ENCODE results near the gene CENPL.
"Not testable (repeated sequence)": the region's sequence is repeated elsewhere in the genome, so short reads cannot be mapped to it uniquely, and the experiment has no call there.

CENPL gene

GRCh38 chr1:173824315-173825081 is at the start of gene CENPL, which contains the start of gene DARS2:
Gene CENPL, minus strand, starts transcription at chr1:173824883. Its CDS starts 13,584 bp downstream, at chr1:173811299.
Gene DARS2, plus strand, starts transcription at chr1:173824673. Its CDS starts 557 bp downstream, at chr1:173825230.
- DNase-seq: peak; percentile 96

- no peak for DNase-seq
Observed at GRCh38 chr1:173871500-173871899, 46.8 kb upstream of the CENPL start.

GRCh38 chr1:173871091-173871490 is 46.4 kb upstream of the CENPL start:
- no peak for DNase-seq

GRCh38 chr1:173870252-173871075 is 45.8 kb upstream of the CENPL start:
- DNase-seq: peak; percentile 48

GRCh38 chr1:173869021-173869359 is 44.3 kb upstream of the CENPL start:
- no peak for DNase-seq

GRCh38 chr1:173868266-173869020 is 43.8 kb upstream of the CENPL start, which contains the start of gene ZBTB37:
Gene ZBTB37, plus strand, starts transcription at chr1:173868380. Its CDS starts 1,846 bp downstream, at chr1:173870226.
- peak; percentile 90 for DNase-seq

GRCh38 chr1:173867753-173868265 is 43.1 kb upstream of the CENPL start, which contains the start of gene GAS5:
Gene GAS5, minus strand, starts transcription at chr1:173867989.
- DNase-seq: peak; percentile 99

- DNase-seq: no peak
Observed at GRCh38 chr1:173867141-173867752, 42.6 kb upstream of the CENPL start.

- DNase-seq: no peak
Observed at GRCh38 chr1:173866413-173867115, 41.9 kb upstream of the CENPL start.

GRCh38 chr1:173865468-173866164 is 40.9 kb upstream of the CENPL start:
- no peak for DNase-seq

- DNase-seq: no peak
Observed at GRCh38 chr1:173864179-173864867, 39.6 kb upstream of the CENPL start.

- DNase-seq: no peak
Observed at GRCh38 chr1:173863224-173864161, 38.8 kb upstream of the CENPL start.

- DNase-seq: no peak
Observed at GRCh38 chr1:173862769-173863223, 38.1 kb upstream of the CENPL start.

GRCh38 chr1:173862146-173862768 is 37.6 kb upstream of the CENPL start:
- DNase-seq: peak; percentile 12

- DNase-seq: no peak
Observed at GRCh38 chr1:173861731-173862145, 37.1 kb upstream of the CENPL start.

GRCh38 chr1:173860065-173860464 is 35.4 kb upstream of the CENPL start:
- DNase-seq: no peak

- DNase-seq: not testable (repeated sequence)
Observed at GRCh38 chr1:173859547-173859946, 34.9 kb upstream of the CENPL start.

- DNase-seq: no peak
Observed at GRCh38 chr1:173857363-173857917, 32.8 kb upstream of the CENPL start.
